Transverse colon (tissue), 4 donors: ENCODE measurements around the gene GABRP.

Experiments used
- POLR2AphosphoS5 ChIP-seq, 3 donors: sonication (generic); formaldehyde crosslinking; IDR thresholded peaks; one replicate each; pipeline ENCODE4 v1.6.1; 2016; ENCODE audit warnings: antibody characterized with exemption in 3 of 3
- TF ChIP-seq, protein P1 (sequence below), 5 experiments: fragments of 200-600 bp in 3 of 5; fragments of 450-650 bp in 2 of 5; sonication (generic) in 3 of 5; IDR thresholded peaks; 1 replicate in 2 of 5; 2 replicates in 3 of 5; pipeline ENCODE4 v1.5.1; 2016 to 2017; ENCODE audit warnings: antibody characterized with exemption in 5 of 5, inconsistent platforms in 3 of 5, mild to moderate bottlenecking in 2 of 5, moderate library complexity in 1 of 5

DNA sequence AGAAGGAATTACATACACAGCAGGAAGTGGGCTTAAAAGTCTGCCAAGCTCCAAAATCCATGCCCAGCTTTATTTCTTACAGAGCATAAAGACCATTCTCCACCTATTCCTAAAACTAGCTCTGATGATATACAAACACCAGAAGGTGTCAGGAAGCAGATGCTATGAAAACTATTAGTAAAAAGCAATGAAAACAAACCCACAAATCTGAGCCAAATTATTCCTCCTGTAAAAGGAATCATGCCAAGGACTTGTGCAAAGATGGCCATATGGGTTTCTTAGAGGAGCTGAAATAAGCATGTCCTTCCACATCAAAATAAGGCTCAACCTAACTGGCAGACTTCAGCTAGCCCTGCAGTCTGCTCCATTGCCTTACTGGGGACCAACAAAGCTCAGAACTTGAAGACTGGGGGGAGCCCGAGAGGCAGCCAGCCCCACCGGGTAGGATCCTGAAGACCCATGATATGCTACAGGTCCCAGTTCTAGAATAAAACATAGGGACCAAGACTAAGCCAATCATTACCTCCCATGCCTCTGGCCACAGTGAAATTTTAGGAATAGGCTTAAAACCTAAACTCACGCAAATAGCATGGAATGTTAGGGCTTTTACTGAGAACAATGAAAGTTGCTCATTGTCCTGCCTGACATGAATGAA, 42.8 kb upstream of the GABRP start:
- TF ChIP-seq, protein P1, sequence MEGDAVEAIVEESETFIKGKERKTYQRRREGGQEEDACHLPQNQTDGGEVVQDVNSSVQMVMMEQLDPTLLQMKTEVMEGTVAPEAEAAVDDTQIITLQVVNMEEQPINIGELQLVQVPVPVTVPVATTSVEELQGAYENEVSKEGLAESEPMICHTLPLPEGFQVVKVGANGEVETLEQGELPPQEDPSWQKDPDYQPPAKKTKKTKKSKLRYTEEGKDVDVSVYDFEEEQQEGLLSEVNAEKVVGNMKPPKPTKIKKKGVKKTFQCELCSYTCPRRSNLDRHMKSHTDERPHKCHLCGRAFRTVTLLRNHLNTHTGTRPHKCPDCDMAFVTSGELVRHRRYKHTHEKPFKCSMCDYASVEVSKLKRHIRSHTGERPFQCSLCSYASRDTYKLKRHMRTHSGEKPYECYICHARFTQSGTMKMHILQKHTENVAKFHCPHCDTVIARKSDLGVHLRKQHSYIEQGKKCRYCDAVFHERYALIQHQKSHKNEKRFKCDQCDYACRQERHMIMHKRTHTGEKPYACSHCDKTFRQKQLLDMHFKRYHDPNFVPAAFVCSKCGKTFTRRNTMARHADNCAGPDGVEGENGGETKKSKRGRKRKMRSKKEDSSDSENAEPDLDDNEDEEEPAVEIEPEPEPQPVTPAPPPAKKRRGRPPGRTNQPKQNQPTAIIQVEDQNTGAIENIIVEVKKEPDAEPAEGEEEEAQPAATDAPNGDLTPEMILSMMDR (IDR thresholded peaks at IDR 0.05) = no peak
- TF ChIP-seq POLR2AphosphoS5 (IDR thresholded peaks at IDR 0.05) = no peak
